Activated CD8-positive, alpha-beta memory T cell treated with anti-CD3 and anti-CD28 coated beads, Interleukin-2, amount 50 U/mL, for 1 hour (primary cell): Measurements from ENCODE around the gene RPS21.
A peak's percentile ranks its signal among the peaks of the same experiment; 100 is the strongest.

ENCODE experiments used
- DNase-seq: peaks from one replicate; pipeline ENCODE4 v3.0.0-alpha.2; 2020; ENCODE audit errors: extremely low read depth

RPS21 gene

DNA sequence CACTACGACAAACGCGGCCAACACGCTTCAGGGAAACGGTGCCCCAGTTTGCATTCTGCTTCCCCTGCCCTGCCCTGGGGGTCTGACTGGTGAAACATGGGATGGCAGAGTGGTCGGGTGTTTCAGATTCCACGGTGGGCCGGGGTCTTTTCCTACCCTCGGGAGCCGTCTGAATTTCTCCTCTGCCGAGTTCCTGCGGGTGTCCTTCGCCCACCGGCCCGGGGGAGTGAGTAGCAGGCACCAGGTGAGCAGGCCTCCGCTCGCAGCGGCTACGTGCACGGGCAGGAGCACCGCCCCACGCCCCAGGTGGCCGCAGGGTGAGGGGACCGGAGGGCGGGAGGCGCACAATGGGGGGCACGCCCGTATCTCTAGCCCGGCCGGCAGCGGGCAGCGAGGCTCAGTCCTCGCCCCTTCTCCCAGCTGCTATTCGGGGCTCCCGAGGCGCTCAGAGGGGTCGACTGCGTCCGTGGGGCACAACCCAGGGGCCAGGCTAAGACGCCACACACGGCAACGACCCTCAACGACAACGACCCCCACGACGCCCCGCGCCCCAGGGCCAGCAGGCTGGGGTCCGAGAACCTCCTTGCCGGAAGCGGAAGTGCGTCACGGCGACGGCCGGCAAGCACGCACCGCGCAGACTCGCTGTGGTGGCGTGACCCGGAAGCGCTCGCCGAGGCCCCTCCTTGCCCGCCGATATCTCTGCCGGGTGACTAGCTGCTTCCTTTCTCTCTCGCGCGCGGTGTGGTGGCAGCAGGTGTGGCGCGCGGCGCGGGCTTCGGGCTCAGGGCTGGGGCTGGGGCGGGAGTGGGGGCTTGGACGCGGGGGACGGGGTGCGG lies at the start of gene RPS21:
RPS21 (plus strand) TSS at position 721 of the 836 bp plus-strand sequence. CDS start 236 bp downstream, outside the sequence.
- DNase-seq, result peak; percentile 82

DNA sequence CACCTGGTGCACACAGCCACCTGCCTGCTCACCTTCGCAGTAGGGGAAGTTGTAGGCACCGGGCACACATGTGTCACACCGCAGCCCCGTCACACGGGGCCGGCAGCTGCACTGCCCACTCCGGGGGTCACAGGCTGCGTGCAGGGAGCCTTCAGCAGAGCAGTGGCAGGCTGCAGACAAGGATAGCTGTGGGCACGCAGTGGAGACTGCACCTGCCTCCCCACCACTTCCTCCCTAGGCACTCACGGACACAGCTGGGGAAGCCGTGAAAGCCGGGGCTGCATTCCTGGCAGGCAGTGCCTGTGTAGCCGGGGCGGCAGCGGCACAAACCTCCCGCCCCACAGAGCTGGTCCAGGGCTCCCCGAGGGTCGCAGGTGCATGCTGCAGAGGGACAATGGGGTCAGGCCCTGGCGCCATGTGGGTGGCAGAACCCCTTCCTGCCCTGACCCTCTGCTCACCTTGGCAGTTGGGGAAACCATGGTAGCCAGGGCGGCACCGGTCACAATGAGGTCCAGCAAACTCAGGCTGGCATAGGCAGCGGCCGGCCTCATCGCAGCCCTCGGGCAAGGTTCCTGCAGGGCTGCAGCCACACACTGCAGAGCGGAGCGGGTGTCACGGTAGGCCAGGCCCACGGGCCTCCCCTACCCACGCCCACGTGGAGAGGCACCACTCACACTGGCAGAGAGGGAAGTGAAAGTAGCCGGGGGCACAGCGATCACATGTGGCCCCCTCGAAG lies 49.2 kb upstream of the RPS21 start:
- no peak for DNase-seq

DNA sequence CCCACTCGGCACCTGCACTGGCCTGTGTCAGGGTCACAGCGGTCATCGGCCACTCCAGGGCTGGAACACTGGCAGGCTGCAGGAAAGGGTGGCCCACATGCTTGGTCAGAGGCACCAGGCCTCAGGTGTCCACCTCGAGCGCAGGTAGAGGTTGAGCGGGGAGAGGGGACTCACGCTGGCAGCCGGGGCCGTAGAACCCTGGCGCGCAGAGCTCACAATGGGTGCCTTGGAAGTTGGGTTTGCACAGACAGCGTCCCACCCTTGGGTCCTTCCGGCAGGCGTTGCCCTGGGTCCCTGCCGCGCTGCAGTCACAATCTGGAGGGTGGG lies 48.6 kb upstream of the RPS21 start:
- DNase-seq, result no peak

- DNase-seq, result no peak
These were observed 47.2 kb upstream of the RPS21 start for GRCh38 chr20:62339647-62340062.

DNA sequence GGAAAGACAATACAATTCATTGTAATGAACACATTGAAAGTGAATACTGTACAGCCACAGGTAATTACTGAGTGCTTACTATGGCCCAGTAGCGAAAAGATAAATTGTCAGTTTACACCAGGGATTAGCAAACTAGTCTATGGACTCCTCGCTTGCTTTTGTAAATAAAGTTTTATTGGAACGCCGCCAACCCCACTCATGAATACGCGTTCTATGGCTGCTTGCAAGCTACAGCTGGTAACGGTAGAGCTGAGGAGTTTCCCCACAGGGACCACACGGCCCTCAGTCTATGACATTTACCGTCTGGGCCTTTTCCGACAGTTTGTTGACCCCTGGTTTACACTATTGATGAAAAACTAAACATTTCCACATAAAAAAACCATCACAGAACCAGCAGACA lies 44.0 kb upstream of the RPS21 start:
- DNase-seq, result no peak

GRCh38 chr20:62344092-62344491 lies 42.8 kb upstream of the RPS21 start:
- DNase-seq, result no peak

DNA sequence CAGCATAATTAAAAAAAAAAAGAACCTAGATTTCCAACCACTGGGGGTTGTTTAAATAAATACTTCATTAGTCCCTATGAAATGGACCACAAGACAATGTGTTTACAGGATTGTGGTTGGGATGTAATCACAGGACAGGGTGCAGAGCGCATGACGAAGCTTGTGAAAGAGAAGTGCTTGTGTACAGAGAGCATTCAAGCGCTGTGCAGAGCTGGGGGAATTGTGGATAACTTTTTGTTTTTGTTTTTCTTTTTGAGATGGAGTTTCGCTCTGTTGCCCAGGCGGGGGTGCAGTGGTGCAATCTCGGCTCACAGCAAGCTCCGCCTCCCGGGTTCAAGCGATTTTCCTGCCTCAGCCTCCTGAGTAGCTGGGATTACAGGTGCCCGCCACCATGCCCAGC lies 42.1 kb upstream of the RPS21 start:
- DNase-seq, result no peak

- DNase-seq, result no peak
These were observed 41.1 kb upstream of the RPS21 start for GRCh38 chr20:62345681-62346370.

GRCh38 chr20:62346398-62347150 lies 40.3 kb upstream of the RPS21 start:
- DNase-seq, result no peak

- no peak for DNase-seq
These were observed 39.8 kb upstream of the RPS21 start for GRCh38 chr20:62347151-62347404.

GRCh38 chr20:62347445-62347844 lies 39.5 kb upstream of the RPS21 start:
- DNase-seq, result no peak

DNA sequence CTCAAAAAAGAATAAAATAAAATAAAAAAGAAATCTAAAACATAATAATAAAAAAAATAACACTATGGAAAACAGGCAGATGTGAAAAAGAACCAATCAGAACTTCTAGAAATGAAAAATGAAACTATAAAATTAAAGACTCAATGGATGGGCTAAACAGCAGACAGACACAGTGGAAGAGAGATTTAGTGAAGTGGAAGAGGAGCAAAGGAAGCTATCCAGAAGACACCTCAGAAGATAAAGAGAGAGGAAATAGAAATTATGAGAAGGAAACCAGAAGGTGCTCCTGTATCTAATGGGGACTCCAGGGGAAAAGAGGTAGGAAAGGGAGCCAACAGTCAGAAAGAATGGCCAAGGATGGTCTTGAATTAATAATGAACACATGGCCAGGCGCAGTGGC lies 38.3 kb upstream of the RPS21 start:
- DNase-seq, result no peak

DNA sequence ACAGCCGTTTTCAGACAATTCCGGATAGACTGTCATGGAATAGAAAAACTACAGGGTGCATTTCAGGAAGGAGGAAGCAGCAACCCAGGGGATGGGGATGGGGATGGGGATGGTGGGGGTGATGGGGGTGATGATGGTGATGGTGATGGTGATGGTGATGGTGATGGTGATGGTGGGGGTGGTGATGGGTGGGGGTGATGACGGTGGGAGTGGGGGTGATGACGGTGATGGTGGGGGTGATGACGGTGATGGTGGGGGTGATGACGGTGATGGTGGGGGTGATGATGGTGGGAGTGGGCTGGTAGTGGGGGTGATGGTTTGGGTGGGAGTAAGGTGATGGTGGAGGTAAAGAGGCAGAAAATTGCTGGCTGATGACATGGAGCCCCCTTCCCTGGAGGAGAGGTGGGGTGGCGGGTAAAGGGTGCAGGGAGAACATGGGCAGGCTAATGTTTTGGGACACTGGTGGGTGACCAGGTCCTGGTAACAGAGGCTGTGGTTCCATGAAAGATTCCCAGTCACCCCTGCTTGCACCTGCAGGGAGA lies 37.3 kb upstream of the RPS21 start:
- DNase-seq, result no peak

DNA sequence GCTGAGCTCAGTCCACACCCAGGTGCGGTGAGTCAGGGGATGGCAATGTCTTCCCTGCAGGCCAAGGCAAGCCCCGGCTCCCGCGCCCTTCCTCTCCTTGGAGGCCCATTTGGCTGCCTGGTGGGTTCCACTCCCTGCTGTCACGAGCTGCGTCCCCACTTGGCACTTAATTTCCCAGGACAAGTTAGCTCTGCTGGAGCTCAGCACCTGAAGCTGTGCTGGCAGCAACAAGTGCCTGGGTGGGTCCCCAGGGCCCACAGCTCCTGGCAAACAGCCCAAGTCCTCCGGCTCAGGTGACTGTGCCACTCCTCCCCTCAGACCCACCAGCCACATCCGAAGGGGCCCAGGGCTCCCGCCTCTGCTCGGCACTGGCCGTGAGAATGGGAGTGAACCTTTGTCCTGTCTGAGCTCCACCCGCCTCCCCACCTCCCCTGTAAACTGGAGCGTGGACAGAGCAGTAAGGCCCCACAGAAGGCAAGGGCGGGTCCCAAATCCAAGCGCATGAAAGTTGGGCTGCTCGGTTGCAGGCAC lies 36.7 kb upstream of the RPS21 start:
- DNase-seq, result no peak

- no peak for DNase-seq
These were observed 36.1 kb upstream of the RPS21 start for GRCh38 chr20:62350629-62351422.

DNA sequence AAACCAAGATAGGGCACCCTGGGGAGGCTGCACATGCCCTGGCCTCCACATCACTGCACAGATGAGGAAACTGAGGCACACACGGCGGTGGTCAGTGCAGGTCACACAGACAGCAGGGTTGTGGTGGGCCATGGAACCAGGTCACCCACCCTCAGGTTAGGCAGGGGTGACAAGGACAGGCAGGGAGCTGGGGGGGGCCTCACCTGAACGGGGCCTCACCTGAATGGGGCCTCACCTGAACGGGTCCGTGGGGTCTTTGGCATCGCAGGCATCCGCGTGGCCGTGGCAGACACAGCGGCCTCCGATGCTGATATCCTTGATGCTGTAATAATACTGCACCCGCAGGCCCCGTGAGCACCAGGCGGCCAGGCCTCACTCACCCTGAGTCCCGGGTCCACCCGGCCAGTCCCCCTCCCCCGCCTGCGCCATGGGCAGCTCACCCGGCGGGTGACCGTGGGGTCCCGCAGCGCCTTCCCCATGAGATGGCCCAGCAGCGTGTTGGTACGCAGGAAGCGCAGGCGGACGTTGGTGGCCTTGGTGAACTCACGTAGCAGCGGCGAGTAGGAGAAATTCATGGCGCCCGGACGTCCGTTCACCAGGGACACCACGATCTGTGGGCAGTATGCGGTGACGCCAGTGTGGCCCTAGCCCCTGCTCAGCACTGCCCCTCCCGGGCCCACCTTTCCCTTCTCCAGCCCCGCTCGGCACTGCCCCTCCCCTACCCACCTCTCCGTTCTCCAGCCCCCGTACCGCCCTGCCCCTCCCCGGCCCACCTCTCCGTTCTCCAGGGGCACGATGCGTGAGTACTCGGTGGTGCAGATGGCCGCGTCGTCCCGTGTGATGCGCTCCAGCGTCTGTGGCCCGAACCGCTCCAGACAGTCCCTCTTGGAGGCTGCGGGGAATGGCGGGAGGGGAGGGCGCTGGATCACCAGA lies 35.2 kb upstream of the RPS21 start:
- DNase-seq, result no peak

- no peak for DNase-seq
These were observed 34.3 kb upstream of the RPS21 start for GRCh38 chr20:62352402-62353288.

DNA sequence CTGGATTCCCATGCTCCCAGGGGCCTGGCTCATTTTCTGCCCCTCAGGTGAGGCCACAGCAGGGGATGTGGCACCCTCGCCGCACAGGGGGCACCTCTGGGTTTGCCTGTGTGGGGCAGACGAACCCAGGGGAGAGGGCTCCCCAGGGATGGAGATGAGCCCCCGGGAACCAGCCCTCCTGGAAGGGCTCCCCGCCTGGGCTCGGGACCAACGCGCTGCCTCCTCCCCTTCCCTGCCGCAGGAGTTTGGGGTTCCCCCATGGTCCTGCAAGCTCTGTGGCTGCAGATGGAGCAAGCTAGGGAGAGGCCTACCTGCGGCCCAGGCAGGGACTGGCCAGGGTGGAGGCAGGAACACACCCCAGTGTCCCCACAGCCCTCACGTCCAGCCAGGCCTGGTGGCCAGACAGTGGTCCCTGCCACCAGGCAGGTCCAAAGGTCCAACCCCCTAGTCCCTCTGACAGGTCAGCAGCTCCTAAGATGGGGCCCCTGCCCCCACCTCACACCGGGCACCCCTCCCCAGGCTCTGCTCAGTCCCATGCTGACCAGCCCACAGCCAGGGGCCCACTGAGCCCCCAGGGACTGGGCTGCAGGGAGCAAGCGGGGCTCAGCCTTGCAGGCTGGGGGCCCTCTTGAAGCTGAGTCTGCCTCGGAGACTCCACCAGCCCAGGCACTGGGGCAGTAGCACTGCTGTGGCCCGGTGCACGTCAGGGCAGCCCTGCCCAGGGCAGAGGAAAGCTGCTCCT lies 33.4 kb upstream of the RPS21 start:
- no peak for DNase-seq
